Activated T-helper 9 cell treated with anti-CD3 and anti-CD28 coated beads, Interleukin-2, amount 50 U/mL, for 16 hours (primary cell): Measurements from ENCODE around the gene DGKB.

Experiments used
- DNase-seq: peaks from one replicate; pipeline ENCODE4 v3.0.0-alpha.2; 2020; ENCODE audit warnings: low read depth

The DGKB gene

DNA sequence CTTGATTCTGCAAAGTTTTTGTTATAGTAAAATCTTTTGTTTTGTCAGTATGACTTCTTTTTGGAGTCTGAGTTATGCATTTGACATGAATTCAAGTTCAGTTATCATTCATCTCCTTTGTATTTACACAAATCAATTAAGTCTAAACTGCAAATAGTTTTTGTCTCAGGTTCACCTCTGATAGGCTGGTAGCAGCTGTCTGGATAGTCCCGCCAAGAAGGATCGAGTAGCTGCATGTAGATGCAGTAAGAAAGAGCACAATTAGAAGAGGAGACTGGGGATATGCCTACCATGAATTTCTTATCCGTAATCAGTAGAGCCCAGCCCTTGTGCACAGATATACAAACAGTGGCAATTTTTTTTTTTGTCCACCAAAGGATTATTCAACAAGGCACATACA lies 520.6 kb downstream of the DGKB start:
- DNase-seq, result no peak

DNA sequence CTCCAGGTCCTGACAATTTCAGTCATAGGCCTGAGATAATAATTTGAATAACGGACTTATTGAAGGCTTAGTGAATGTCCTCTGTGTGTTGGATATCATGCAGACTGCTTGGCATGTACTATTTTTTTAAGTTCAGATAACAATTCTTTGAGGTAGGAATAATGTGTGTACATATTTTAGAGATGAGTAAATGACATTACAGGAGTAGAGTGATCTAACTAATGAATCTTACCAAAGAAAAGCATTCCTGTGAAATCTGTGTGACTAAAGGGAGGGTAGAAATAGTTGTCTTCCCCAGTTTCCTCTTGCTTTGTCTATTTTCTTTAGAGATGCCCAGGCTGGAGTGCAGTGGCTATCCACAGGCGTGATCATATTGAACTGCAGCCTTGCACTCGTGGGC lies 521.2 kb downstream of the DGKB start:
- DNase-seq, result no peak

DNA sequence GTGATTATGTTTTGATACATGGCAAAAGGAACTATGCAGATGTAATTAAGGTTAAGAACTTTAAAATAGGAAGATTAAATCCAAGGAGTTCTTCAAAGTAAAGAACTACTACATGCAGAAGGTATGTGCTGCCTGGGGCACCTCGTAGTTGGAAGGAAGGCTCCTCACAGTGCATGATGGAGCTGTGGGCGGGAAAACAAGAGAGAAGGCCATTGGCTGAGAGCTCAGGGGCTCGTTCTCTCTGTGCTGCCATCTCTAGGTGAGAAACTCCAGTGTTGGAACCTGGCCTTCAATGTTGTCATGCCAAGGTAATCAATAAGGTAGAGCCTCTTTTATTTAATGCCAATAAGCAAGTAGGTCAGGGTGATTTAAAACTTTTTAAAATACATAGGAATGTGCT lies 521.7 kb downstream of the DGKB start:
- DNase-seq, result no peak

DNA sequence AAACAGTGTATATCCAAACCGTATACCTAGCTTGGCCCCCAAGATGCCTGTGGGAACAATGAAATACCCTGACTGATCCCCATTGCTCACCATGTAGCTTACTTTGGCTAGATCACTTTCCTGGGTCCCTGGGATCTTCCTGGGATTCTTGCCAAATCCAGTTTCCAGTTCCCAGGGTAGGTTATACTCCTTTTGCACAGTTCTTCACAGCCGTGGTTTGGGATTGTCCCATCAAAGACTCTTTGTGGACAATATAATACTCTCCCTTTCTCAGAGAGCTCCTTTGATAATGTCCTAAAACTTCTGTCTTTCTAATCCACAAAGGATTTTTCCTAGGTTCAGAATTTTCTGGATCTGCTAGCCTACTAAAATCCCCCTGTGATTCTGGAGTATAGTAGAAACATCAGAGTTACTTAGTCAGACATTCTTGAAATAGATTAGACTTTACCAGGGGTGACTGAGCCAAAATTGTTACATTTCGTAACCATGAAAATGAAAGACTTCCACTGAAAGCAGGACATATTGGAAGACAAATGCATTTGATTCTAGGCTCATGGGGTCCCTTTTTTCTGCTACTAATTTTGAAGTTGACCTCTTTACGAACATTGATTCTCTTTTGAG lies 524.8 kb downstream of the DGKB start:
- DNase-seq, result no peak

DNA sequence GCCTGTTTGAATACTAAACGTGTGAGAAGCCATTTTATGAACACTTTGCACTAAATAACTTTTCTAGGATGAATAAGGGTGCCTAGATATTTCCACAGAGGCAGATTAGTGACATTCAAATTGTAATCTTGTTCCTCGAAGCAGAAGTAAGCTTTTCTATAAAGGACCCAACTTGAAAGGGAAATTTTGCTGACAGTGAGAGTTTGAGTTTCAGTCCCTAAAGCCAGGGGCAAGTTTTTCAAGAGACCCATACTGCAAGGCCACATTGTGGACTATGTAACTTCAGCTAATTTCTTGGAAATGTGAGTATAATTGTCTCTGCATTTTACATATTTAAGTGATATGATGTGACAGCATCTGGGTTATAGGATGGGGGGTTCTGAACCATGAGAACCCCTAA lies 525.8 kb downstream of the DGKB start:
- DNase-seq, result no peak

DNA sequence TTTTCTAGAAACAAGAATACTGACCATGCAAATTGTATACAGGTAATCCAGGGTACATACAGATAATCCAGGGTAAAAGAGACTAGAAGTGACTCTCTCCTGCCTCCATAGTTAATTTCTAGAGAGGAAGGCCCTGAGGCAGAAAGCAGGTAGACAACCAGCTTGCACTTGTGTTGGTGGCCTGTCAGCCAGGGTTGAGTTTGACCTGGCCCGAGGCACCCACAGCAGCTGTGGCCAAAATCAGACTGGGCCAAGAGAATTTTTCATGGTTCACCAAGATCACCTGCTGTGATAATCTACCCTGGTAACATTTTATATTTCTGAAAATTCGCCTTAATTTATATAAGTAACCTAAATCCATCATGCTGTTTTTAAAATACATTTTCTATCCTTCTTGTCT lies 526.6 kb downstream of the DGKB start:
- no peak for DNase-seq

DNA sequence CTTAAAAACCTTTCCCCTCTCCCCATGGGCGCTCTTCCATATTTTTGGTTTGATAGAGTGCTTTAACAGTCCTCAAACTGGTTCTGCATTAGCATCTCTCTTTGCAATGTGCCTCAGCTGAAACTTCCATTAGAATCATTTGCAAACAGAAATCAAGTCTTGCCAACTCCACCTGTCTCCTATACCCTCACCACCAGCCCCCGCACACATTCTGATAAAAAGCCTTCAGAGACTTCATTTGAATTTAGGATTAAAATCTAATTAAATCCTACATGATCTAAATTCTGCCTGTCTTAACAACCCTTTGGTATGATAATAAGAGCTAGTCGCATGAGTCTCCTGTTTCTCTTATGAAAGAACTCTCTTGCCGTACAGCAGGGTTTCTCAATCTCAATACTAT lies 528.2 kb downstream of the DGKB start:
- no peak for DNase-seq

DNA sequence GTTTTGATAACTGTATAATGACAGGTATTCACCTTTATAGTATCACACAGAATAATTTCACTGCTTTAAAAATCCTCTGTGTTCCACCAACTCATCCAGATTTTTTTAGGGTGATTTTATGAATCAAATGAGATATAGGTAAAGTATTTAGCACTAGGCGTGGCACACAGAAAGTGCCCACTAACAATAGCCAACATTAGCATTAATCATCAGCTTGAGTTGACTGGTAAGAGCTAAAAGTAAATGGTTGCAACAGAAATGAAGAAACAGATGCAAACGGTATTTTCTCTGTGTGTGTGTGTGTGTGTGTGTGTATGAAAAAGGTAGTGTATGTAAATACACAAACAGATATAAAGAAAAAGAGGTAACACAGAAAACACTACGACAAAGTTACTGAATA lies 534.3 kb downstream of the DGKB start:
- no peak for DNase-seq

DNA sequence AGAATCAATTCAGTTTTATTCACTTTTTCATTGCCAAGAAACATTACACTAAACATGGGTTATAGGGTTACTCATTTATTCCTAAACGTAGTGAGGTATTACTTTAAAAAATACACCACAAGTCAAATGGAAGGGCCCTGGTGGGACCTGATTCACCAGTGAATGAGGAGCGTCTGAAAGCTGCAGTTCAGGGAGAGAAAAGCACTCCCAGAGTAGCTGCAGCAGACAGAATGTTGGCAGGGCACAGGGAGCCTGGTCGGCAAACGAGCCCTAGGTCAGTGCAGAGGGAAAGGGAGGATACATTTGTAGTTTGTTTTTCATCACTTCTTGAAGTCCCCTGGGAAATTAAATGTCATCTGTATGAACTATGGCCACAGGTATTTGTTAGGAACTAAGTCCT lies 551.4 kb downstream of the DGKB start:
- DNase-seq, result no peak

DNA sequence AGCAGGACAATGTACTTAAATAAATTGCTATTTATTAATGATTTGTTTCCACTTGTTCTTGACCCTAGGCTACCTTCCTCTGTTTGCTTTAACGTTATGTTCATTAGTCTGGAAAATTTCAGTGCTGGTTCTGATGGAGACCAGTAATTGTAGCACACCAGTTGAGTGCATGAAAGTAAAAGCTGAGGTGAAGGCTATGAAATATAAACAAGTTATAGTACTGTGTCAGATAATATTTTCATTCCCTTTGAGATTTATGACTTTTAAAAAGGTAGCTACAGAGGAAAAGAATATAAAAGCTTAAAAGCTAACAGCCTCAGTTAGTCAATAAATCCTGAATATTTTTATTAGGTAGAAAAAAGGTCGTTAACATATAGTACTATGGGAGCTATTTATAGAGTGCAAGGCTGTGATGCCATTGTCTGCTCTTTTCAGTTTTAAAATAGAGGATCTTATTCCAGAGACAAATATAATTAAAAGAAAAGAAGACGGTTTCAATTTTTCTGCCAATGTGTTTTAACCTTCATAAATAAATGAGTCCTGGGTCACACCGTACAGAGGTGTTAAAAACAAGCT lies 561.3 kb downstream of the DGKB start:
- no peak for DNase-seq

DNA sequence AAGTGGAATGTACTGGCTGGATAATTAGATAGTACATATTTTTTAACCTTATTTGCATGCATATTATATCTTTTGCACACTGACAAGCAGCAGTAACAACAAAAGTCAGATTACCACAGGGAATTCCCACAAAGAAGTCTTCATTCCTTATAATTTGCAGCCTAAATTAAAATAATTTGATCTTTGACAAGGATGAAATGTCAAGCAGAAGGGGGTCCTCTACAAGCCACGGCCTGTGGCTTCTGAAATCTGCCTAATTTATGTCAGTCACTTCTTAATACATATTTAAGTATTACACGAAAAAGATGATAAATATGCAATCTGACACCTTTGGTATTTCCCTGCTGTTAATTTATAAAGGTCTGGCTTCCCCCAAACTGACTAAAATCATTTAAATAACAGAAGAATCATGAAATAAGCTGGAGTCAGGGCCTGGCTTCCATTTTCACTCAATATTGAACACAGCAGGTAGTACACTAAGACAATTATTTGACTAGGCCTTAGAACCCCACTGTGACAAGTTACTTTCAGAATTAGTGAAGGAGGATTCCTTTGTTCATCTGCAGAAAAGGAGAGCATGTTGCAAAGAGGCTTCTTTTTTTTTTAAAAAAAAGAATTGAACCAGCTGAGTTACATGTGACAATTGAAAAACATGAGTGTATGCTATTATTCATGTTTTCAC lies 562.0 kb downstream of the DGKB start:
- DNase-seq, result no peak

DNA sequence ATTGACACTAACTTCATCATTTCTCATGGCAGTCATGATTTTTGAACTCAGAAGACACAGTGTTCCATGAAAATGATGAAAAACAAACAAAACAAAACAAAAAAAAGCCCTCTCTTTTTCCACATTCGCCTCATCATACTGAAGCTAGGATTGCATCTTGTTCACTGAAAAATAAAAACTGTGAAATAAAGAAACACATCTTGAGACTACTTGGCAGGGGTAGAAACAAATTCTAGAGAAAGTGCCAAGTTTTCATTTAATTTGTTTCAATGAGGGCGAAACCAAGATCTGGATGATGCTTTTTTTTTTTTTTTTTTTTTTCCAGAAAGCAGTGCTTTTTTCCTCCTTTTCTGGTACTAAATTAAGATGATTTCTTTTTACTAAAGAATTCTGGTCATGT lies 562.7 kb downstream of the DGKB start:
- DNase-seq, result no peak

DNA sequence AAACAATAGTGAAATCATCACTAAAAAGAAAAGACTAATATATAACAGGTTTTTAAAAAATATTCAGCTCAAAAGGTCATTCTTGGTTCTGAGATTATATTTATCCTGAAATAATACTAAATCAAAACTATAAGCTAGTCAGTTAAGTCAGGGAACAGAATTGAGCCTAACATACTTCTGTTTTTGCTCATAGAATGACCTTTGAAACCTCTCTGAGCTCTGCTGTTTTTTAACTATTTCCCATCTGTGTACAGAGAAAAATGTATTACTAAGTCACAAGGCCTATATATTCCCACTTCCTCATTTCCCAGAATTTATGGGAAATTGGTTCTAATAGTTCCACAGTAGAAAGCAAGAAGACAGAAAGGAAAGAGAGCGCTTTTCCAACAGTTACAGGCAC lies 566.3 kb downstream of the DGKB start:
- DNase-seq, result no peak

DNA sequence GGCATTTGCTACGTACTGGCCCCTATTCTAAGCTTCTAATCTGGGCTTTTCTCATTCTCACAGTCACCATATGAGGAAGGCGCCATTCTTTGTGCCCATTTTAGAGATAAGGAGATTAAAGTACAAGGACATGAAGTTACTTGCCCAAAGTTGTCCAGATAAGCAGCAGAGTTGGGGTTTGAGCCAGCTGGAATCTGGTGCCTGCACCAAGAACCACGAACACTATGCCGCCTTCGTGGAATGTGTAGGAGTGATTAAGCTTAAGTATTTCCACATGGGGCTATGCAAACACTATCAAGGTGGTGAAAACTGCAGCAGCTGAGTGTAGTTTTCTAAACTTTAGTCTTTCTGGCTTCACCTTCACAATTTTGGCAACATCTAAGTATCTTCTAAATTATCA lies 570.4 kb downstream of the DGKB start:
- no peak for DNase-seq

DNA sequence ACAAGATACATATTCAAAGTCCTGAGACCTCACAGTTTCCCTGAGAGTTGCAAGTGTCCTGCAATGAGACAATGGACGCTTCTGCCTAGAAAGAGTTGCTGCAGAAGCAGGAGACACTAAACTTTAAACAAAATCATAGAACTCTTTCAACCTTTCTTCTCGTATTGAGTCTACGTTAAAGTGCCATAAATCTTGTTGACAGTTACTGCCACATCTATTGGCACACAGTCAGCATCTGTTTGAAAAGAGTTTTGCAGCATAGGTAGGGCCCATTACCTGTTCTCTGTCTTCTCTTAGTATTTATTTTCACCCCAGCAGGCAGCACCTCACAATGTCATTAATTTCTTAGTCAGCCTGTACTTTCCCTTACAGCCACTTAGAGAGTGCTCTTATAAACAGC lies 577.8 kb downstream of the DGKB start:
- DNase-seq, result no peak

DNA sequence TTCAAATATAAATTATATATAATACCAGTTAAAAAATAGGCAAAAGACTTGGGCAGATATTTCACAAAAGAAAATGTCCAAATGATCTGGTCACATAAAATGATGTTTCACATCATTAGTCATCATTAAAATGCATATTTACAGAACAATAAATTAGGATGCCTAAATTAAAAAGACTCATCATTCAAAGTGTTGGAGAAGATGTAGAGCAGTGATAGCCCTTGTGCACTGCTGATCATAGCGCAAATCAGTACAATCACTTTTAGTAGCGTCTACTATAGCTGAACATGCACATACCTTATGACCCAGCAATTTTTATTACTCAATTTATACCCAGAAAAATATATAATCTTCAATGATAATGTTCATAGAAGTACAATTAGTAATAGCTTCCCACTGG lies 579.8 kb downstream of the DGKB start:
- no peak for DNase-seq

DNA sequence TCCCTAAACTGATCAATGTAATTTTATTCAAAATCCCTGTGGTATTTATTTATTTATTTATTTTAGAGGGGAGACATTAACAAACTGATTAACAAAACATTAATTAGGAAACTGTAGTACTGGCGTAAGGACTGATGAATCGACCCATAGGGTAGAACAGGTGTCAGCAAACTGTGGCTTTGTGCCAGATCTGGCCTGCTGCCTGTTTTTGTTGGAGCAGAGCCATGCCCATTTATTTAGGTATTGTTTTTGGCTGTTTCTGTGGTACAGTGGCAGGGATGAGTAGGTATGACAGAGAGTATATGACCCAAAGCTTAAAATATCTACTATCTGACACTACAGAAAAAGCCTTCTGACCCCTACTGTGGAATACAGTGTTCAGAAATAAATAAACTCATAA lies 580.6 kb downstream of the DGKB start:
- no peak for DNase-seq

DNA sequence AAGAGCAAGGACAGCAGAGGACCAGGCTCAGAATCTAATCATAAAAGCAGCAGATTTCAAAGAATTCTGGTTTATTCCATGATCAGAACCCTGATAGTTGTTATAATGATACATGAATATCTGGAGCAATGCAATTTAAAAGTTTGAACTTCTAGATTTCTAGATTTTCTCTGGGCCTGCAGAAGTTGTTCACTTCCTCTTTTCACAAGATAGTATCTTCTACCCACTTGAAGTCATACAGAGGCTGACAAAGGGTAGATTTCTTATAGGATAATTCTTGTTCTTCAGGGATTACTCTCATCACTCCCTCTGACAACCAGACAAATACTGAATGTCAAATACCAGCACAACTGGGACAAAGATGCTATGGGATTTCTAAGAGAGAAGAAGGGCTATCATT lies 593.1 kb downstream of the DGKB start:
- DNase-seq, result no peak

DNA sequence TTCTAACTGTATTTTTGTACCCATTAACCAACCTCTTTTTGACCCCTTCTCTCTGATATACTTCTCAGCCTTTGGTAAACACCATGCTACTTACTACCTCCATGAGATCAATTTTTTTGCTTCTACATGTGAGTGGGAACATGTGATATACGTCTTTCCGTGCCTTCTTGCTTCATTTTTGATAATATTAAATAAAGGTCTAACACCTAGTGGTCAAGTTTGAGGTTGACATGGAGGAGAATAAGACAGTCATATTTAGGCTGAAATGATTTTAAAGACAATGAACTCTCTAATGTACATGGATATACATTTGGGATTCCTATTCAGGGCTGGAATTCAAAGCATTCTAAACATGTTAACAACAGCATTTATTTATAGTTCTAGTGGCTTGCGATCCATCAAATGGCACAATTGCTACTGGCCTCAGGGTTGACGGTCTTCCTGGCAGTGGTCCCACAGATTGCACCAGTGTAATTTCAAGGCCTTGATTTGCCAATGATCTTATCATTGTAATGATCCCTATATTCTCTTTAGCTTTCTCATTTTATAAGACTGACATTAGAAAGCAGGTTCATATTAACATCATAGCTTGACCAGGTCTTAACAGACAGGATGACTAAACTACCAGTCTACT lies 597.2 kb downstream of the DGKB start:
- no peak for DNase-seq

DNA sequence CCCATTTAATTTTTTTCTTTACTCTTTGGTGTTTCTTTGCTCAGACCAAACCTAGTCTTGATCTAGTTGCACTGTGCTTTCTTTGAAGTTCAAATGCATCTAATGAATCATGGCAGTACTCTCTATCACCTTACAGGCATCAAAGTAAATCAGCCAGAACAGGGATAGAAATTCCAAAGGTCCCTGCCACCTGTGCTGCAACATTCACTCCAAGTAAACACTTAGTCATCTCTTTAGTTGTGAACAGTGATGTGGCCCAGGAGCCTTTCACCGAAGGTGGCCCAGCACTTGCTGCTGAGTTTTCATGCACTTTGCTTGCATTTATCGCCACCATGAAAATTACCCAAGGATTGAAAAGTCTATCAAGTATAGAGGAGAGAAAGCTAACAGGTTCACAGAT lies 599.0 kb downstream of the DGKB start:
- DNase-seq, result no peak

DNA sequence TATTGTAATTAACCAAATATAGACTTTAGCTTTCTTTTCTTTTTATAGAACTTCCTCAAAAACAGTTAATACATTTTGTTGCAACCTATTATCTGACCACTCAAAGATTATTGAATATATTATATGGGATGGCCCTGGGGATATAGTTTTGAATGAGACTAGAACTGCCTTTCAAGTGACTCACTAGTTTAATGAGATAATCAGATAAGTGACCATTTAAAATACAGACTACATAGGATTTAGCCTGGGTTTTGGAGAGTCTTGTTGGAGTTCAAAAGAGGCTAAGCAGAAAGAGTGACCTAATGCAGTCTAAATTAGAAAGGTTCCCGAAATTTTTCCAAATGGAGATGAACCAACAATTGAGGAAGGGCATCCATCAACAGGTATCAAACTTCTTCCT lies 607.9 kb downstream of the DGKB start:
- DNase-seq, result no peak

DNA sequence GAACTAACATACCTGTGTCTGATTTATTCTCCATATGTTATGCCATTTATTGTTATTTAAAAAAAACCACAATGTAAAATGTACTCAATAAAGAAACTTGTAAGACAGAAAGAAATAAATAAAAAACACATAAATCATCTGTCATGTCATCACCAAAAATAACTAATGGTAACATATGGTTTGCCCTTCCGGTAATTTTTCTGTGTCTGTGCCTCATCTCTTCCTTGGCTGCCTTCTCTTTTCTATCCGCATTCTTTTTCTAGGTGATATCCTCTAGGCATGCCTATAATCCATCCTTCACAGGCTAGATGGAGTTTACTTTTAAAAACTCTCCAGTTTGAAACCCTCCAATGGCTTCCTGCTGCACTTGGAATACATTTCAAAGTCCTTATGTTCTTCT lies 609.1 kb downstream of the DGKB start:
- no peak for DNase-seq

DNA sequence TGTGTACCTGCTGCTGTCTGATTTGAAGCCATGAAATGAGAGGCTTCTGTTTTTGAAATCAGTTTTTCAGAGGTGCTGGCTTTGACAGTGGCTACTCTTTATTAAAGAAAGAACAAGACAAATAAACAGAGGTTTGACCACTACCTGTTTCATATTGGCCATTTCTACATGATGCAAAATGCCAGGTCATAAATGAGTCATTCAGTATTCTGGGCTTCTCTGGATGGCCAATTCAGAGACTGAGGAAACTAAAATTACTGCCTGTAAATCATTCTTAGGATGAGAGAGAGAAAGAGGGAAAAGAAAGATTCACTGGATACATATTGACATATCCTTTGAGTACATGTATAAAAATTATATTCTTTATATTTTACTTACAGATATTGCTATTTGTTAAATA lies 609.8 kb downstream of the DGKB start:
- DNase-seq, result no peak

DNA sequence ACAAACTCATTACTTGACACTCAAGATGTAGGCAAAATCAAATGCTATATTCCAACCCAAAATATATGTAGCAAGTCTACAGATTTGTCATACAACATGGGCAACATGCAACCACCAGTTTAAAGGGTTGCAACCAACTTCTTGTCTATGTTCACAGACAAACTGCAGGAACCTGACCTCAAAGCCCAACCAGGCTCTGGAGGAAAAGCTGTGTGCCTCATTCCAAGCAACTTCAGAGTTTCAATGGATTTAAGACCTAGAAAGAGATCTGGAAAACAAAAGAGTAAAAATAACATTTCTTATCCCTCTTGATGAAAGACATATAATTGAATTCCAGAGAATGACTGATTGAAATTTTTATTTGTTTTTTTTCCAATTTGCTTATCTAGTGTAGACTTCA lies 612.6 kb downstream of the DGKB start:
- DNase-seq, result no peak
